CD8-positive, alpha-beta memory T cell (primary cell): ENCODE measurements around the gene EGR1. TPM values are rescaled to one million over a fixed set of nuclear protein-coding genes. Genes with fewer than 3 reads are reported as not detected.

Source experiments
- CTCF ChIA-PET: fragments of 350-600 bp; sonication (Branson Sonifier 250); formaldehyde crosslinking; loops from one replicate; lab custom pipeline; 2021; ENCODE audit warnings: antibody characterized with exemption; lab: Charles Lee
- POLR2A ChIA-PET: fragments of 350-600 bp; sonication (Branson Sonifier 250); formaldehyde crosslinking; loops from one replicate; lab custom pipeline; 2021; ENCODE audit warnings: antibody characterized with exemption; lab: Charles Lee
- DNase-seq, 5 donors: peaks; one replicate each; pipeline versions ENCODE4 v3.0.0 to v3.0.0-alpha.2; 2020 to 2022; ENCODE audit warnings: mixed read lengths in 1 of 5
- H3K27ac ChIP-seq: one replicate; pipeline ENCODE4 v1.7.0; 2013; ENCODE audit warnings: low read depth, mild to moderate bottlenecking, low read length, moderate library complexity
- H3K27me3 ChIP-seq: 2 replicates; pipeline ENCODE4 v1.7.0; 2013; ENCODE audit warnings: low read length, mild to moderate bottlenecking; ENCODE audit not compliant: insufficient read depth, poor library complexity, severe bottlenecking
- H3K36me3 ChIP-seq: 2 replicates; pipeline ENCODE4 v1.7.0; 2013; ENCODE audit warnings: mild to moderate bottlenecking, low read length, moderate library complexity; ENCODE audit not compliant: insufficient read depth
- H3K4me1 ChIP-seq: 2 replicates; pipeline ENCODE4 v1.7.0; 2013; ENCODE audit warnings: mild to moderate bottlenecking, low read length, moderate library complexity; ENCODE audit not compliant: insufficient read depth
- H3K4me3 ChIP-seq: 2 replicates; pipeline ENCODE4 v1.7.0; 2013; ENCODE audit warnings: mild to moderate bottlenecking, low read length
- H3K9me3 ChIP-seq: 2 replicates; pipeline ENCODE4 v1.7.0; 2013; ENCODE audit warnings: mild to moderate bottlenecking, low read length
- H3K27ac Mint-ChIP-seq, 8 donors: one replicate each; pipeline ENCODE4 v1.8.0; 2020 to 2021; ENCODE audit warnings: mixed read lengths in 8 of 8, mild to moderate bottlenecking in 6 of 8, inconsistent platforms in 3 of 8, moderate library complexity in 3 of 8
- H3K27me3 Mint-ChIP-seq, 2 donors: one replicate each; pipeline ENCODE4 v1.8.0; 2020 to 2021; ENCODE audit warnings: mixed read lengths in 2 of 2, mild to moderate bottlenecking in 1 of 2, moderate library complexity in 1 of 2
- H3K36me3 Mint-ChIP-seq, 3 donors: one replicate each; pipeline ENCODE4 v1.8.0; 2020 to 2021; ENCODE audit warnings: mixed read lengths in 3 of 3, inconsistent platforms in 1 of 3, mild to moderate bottlenecking in 1 of 3
- H3K4me1 Mint-ChIP-seq, 3 donors: one replicate each; pipeline ENCODE4 v1.8.0; 2020 to 2021; ENCODE audit warnings: mixed read lengths in 3 of 3, inconsistent platforms in 1 of 3, mild to moderate bottlenecking in 1 of 3
- H3K4me3 Mint-ChIP-seq, 7 donors: one replicate each; pipeline ENCODE4 v1.8.0; 2020 to 2021; ENCODE audit warnings: mixed read lengths in 7 of 7, mild to moderate bottlenecking in 6 of 7, moderate library complexity in 4 of 7, inconsistent platforms in 2 of 7
- H3K9me3 Mint-ChIP-seq, 5 donors: one replicate each; pipeline ENCODE4 v1.8.0; 2020 to 2022; ENCODE audit warnings: mixed read lengths in 5 of 5, mild to moderate bottlenecking in 3 of 5, moderate library complexity in 2 of 5, inconsistent platforms in 1 of 5
- polyA plus RNA-seq: library from polyadenylated mRNA; unstranded; fragments of 300-500 nt; fragmentation: Illumina TruSeq; gene quantifications from one replicate; pipeline ENCODE4 v1.2.3, GENCODE V29; 2021
- total RNA-seq, 2 experiments: library from RNA; stranded (reverse); gene quantifications; one replicate each; pipeline ENCODE4 v1.2.3, GENCODE V29; 2021

EGR1 gene
- total and polyA plus RNA-seq, 3 experiments from 2014 or later = 0.99 to 12.2 (median 11.8) TPM

- Histone ChIP-seq H3K36me3 (no peaks in the 10 kb centered on the region), H3K27ac (no peak overlapping the region), H3K9me3 (no peaks in the 10 kb centered on the region), H3K27me3 (no peaks in the 10 kb centered on the region), H3K4me1 (peaks cover 8% of the 10 kb centered on the region), H3K4me3 (no peak overlapping the region)
- H3K27me3 Mint-ChIP-seq = no peaks in the 10 kb centered on the region
- H3K27ac Mint-ChIP-seq = no peak overlapping the region
- peak overlapping the region in 1 of 7 donors; percentile 83 for H3K4me3 Mint-ChIP-seq
- peaks cover 5% of the 10 kb centered on the region in 3 donors for H3K4me1 Mint-ChIP-seq
- peaks cover 0 to 2% (median 0%) of the 10 kb centered on the region in 5 donors for H3K9me3 Mint-ChIP-seq
- ChIA-PET POLR2A (interaction anchor here (1.2 kb wide), 1 partner anchor 55 kb away, joined by 4 read pairs; no protein-coding TSS in a partner anchor), CTCF (interaction anchor here (2.7 to 10.0 kb wide), 7 partner anchors 9 to 62 kb away, joined by 10 to 155 read pairs (median 24); partner anchors contain the start of genes EGR1 and REEP2)
- no peak for DNase-seq
- no peaks in the 10 kb centered on the region for H3K36me3 Mint-ChIP-seq
Measured at GRCh38 chr5:138448070-138448469, 17.2 kb upstream of the EGR1 start.

- Mint-ChIP-seq H3K36me3 (no peaks in the 10 kb centered on the region), H3K4me1 (peaks cover 5% of the 10 kb centered on the region in 3 donors), H3K27me3 (no peaks in the 10 kb centered on the region), H3K9me3 (peaks cover 0 to 2% (median 0%) of the 10 kb centered on the region in 5 donors), H3K4me3 (no peak overlapping the region), H3K27ac (no peak overlapping the region)
- POLR2A ChIA-PET = interaction anchor here (1.2 kb wide), 1 partner anchor 55 kb away, joined by 4 read pairs; no protein-coding TSS in a partner anchor
- CTCF ChIA-PET = interaction anchor here (0.8 to 10.0 kb wide), 14 partner anchors 7 to 66 kb away, joined by 3 to 155 read pairs (median 8); partner anchors contain the start of genes EGR1 and REEP2
- Histone ChIP-seq H3K9me3 (no peaks in the 10 kb centered on the region), H3K27ac (no peak overlapping the region), H3K27me3 (no peaks in the 10 kb centered on the region), H3K4me1 (peaks cover 8% of the 10 kb centered on the region), H3K4me3 (no peak overlapping the region), H3K36me3 (no peaks in the 10 kb centered on the region)
- DNase-seq = no peak
Measured at GRCh38 chr5:138448481-138449398, 16.5 kb upstream of the EGR1 start.

- ChIA-PET CTCF (interaction anchor here (0.7 to 10.0 kb wide), 20 partner anchors 8 to 801 kb away, joined by 3 to 155 read pairs (median 4); partner anchors contain the start of genes EGR1 and REEP2), POLR2A (interaction anchor here (0.5 to 1.0 kb wide), 2 partner anchors 54 to 63 kb away, joined by 3 read pairs; no protein-coding TSS in a partner anchor)
- Histone ChIP-seq H3K36me3 (no peaks in the 10 kb centered on the region), H3K4me1 (peaks cover 8% of the 10 kb centered on the region), H3K27ac (no peak overlapping the region), H3K4me3 (no peak overlapping the region), H3K27me3 (no peaks in the 10 kb centered on the region), H3K9me3 (no peaks in the 10 kb centered on the region)
- peak overlapping the region in 3 of 7 donors; percentile 15 to 51 (median 39) for H3K4me3 Mint-ChIP-seq
- H3K27ac Mint-ChIP-seq = peak overlapping the region in 5 of 8 donors; percentile 45 to 89 (median 74)
- peak; percentile 63 to 81 (median 70) for DNase-seq
- H3K9me3 Mint-ChIP-seq = no peaks in the 10 kb centered on the region
- peaks cover 5% of the 10 kb centered on the region in 3 donors for H3K4me1 Mint-ChIP-seq
- H3K36me3 Mint-ChIP-seq = no peaks in the 10 kb centered on the region
- no peaks in the 10 kb centered on the region for H3K27me3 Mint-ChIP-seq
Measured at GRCh38 chr5:138449501-138450239, 15.6 kb upstream of the EGR1 start.

GRCh38 chr5:138450971-138451370, 14.3 kb upstream of the EGR1 start:
- CTCF ChIA-PET = interaction anchor here (1.0 to 10.0 kb wide), 9 partner anchors 11 to 800 kb away, joined by 3 to 155 read pairs (median 20); partner anchors contain the start of genes EGR1 and REEP2
- DNase-seq = no peak
- no peaks in the 10 kb centered on the region for H3K27me3 ChIP-seq
- no peaks in the 10 kb centered on the region for H3K9me3 Mint-ChIP-seq
- no peak overlapping the region for H3K4me3 ChIP-seq
- H3K4me3 Mint-ChIP-seq = no peak overlapping the region
- peaks cover 8% of the 10 kb centered on the region for H3K4me1 ChIP-seq
- peaks cover 5% of the 10 kb centered on the region in 3 donors for H3K4me1 Mint-ChIP-seq
- no peaks in the 10 kb centered on the region for H3K36me3 ChIP-seq
- H3K36me3 Mint-ChIP-seq = no peaks in the 10 kb centered on the region
- H3K27ac ChIP-seq = no peak overlapping the region
- H3K27me3 Mint-ChIP-seq = no peaks in the 10 kb centered on the region
- no peaks in the 10 kb centered on the region for H3K9me3 ChIP-seq
- POLR2A ChIA-PET = interaction anchor here (0.7 kb wide), 1 partner anchor 272 kb away, joined by 7 read pairs; the partner anchor contains the start of gene KIF20A
- H3K27ac Mint-ChIP-seq = no peak overlapping the region

GRCh38 chr5:138452720-138453119, 12.6 kb upstream of the EGR1 start:
- no peak overlapping the region for H3K4me3 Mint-ChIP-seq
- POLR2A ChIA-PET = interaction anchor here (0.7 to 1.2 kb wide), 2 partner anchors 10 to 90 kb away, joined by 3 to 5 read pairs; partner anchors contain the start of gene ETF1
- CTCF ChIA-PET = interaction anchor here (7.1 to 10.0 kb wide), 2 partner anchors 9 to 48 kb away, joined by 102 to 155 read pairs; partner anchors contain the start of gene EGR1

GRCh38 chr5:138453590-138453989, 11.7 kb upstream of the EGR1 start:
- Histone ChIP-seq H3K4me3 (no peak overlapping the region), H3K36me3 (no peaks in the 10 kb centered on the region), H3K9me3 (no peaks in the 10 kb centered on the region), H3K4me1 (peaks cover 17% of the 10 kb centered on the region), H3K27me3 (no peaks in the 10 kb centered on the region), H3K27ac (no peak overlapping the region)
- no peaks in the 10 kb centered on the region for H3K27me3 Mint-ChIP-seq
- POLR2A ChIA-PET = no interaction called here
- no peak overlapping the region for H3K27ac Mint-ChIP-seq
- no peaks in the 10 kb centered on the region for H3K36me3 Mint-ChIP-seq
- peaks cover 11 to 17% (median 12%) of the 10 kb centered on the region in 3 donors for H3K4me1 Mint-ChIP-seq
- DNase-seq = no peak
- no peaks in the 10 kb centered on the region for H3K9me3 Mint-ChIP-seq
- H3K4me3 Mint-ChIP-seq = no peak overlapping the region
- CTCF ChIA-PET = interaction anchor here (3.2 to 10.0 kb wide), 3 partner anchors 8 to 47 kb away, joined by 14 to 155 read pairs (median 102); partner anchors contain the start of gene EGR1

More at GRCh38 chr5:138452720-138453119, 12.6 kb upstream of the EGR1 start:
- Mint-ChIP-seq H3K27ac (no peak overlapping the region), H3K9me3 (no peaks in the 10 kb centered on the region), H3K36me3 (no peaks in the 10 kb centered on the region), H3K27me3 (no peaks in the 10 kb centered on the region), H3K4me1 (peaks cover 5 to 8% (median 7%) of the 10 kb centered on the region in 3 donors)
- DNase-seq = no peak
- no peak overlapping the region for H3K4me3 ChIP-seq
- H3K36me3 ChIP-seq = no peaks in the 10 kb centered on the region
- H3K27ac ChIP-seq = no peak overlapping the region
- H3K4me1 ChIP-seq = peaks cover 8% of the 10 kb centered on the region
- H3K9me3 ChIP-seq = no peaks in the 10 kb centered on the region
- no peaks in the 10 kb centered on the region for H3K27me3 ChIP-seq

- POLR2A ChIA-PET = no interaction called here
- Mint-ChIP-seq H3K27ac (peak overlapping the region in 1 of 8 donors; percentile 64), H3K4me3 (no peak overlapping the region), H3K27me3 (no peaks in the 10 kb centered on the region), H3K9me3 (no peaks in the 10 kb centered on the region), H3K4me1 (peaks cover 16 to 22% (median 17%) of the 10 kb centered on the region in 3 donors), H3K36me3 (no peaks in the 10 kb centered on the region)
- Histone ChIP-seq H3K4me1 (peaks cover 22% of the 10 kb centered on the region), H3K4me3 (no peak overlapping the region), H3K9me3 (no peaks in the 10 kb centered on the region), H3K27me3 (no peaks in the 10 kb centered on the region), H3K27ac (no peak overlapping the region), H3K36me3 (no peaks in the 10 kb centered on the region)
- no peak for DNase-seq
- CTCF ChIA-PET = interaction anchor here (1.4 to 3.2 kb wide), 3 partner anchors 11 to 50 kb away, joined by 9 to 14 read pairs (median 10); partner anchors contain the start of gene EGR1
Measured at GRCh38 chr5:138454121-138454520, 11.2 kb upstream of the EGR1 start.
